GM23338 (cell line): ENCODE data around the gene MAP4K4. TPM values are rescaled to one million over a fixed set of nuclear protein-coding genes. Genes with fewer than 3 reads are reported as not detected.

ENCODE experiments used
- ATAC-seq: fragments of 200-7000 bp; cut with Tn5 transposase; 3 replicates; pipeline ENCODE4 v1.9.1; 2020
- DNase-seq: peaks from one replicate; pipeline ENCODE4 v3.0.0-alpha.2; 2015; ENCODE audit warnings: low spot score
- H2AFZ ChIP-seq: fragments of 200-600 bp; sonication (generic); 2 replicates; pipeline ENCODE4 v1.8.0; 2016; ENCODE audit warnings: antibody characterized with exemption, mild to moderate bottlenecking, moderate library complexity
- H3F3A ChIP-seq: fragments of 200-600 bp; sonication (generic); replicated peaks from 2 replicates; pipeline ENCODE4 v1.8.0; 2017; ENCODE audit warnings: antibody characterized with exemption, mixed run types, low read depth
- H3K27ac ChIP-seq: fragments of 200-600 bp; sonication (generic); 2 replicates; pipeline ENCODE4 v1.6.1; 2016; ENCODE audit warnings: low read depth
- H3K27me3 ChIP-seq: fragments of 200-600 bp; sonication (generic); 2 replicates; pipeline ENCODE4 v1.8.0; 2016; ENCODE audit warnings: mild to moderate bottlenecking, mixed run types, moderate library complexity; ENCODE audit not compliant: insufficient read depth
- H3K36me3 ChIP-seq: fragments of 200-600 bp; sonication (generic); 2 replicates; pipeline ENCODE4 v1.8.0; 2016; ENCODE audit warnings: mild to moderate bottlenecking; ENCODE audit not compliant: insufficient read depth
- H3K4me1 ChIP-seq: fragments of 200-600 bp; sonication (generic); 2 replicates; pipeline ENCODE4 v1.8.0; 2016; ENCODE audit warnings: mild to moderate bottlenecking, moderate library complexity; ENCODE audit not compliant: insufficient read depth
- H3K4me2 ChIP-seq: fragments of 200-600 bp; sonication (generic); 2 replicates; pipeline ENCODE4 v1.7.1; 2017; ENCODE audit warnings: mixed run types
- H3K4me3 ChIP-seq: fragments of 200-600 bp; sonication (generic); 2 replicates; pipeline ENCODE4 v1.6.1; 2016; ENCODE audit warnings: mixed run types
- H3K79me2 ChIP-seq: fragments of 200-600 bp; sonication (generic); replicated peaks from 2 replicates; pipeline ENCODE4 v1.8.0; 2017; ENCODE audit warnings: mild to moderate bottlenecking; ENCODE audit not compliant: insufficient read depth
- H3K9me2 ChIP-seq: fragments of 200-600 bp; sonication (generic); 2 replicates; pipeline ENCODE4 v1.8.0; 2017; ENCODE audit not compliant: insufficient read depth
- H4K20me1 ChIP-seq: fragments of 200-600 bp; sonication (generic); replicated peaks from 2 replicates; pipeline ENCODE4 v1.8.0; 2017; ENCODE audit warnings: mild to moderate bottlenecking; ENCODE audit not compliant: insufficient read depth
- H3K27ac Mint-ChIP-seq: 2 replicates; pipeline ENCODE4 v1.8.0; 2020; ENCODE audit warnings: inconsistent platforms, mild to moderate bottlenecking, moderate library complexity, mixed read lengths
- H3K27me3 Mint-ChIP-seq: 3 replicates; pipeline ENCODE4 v1.8.0; 2022; ENCODE audit warnings: low read depth, mild to moderate bottlenecking, moderate library complexity, mixed read lengths, inconsistent platforms; ENCODE audit not compliant: insufficient read depth, poor library complexity
- H3K36me3 Mint-ChIP-seq: 3 replicates; pipeline ENCODE4 v1.8.0; 2021; ENCODE audit warnings: low read depth, mild to moderate bottlenecking, inconsistent platforms, moderate library complexity, mixed read lengths
- H3K4me1 Mint-ChIP-seq: 3 replicates; pipeline ENCODE4 v1.8.0; 2020; ENCODE audit warnings: mild to moderate bottlenecking, inconsistent platforms, mixed read lengths
- H3K4me3 Mint-ChIP-seq: 3 replicates; pipeline ENCODE4 v1.8.0; 2021; ENCODE audit warnings: moderate library complexity, mild to moderate bottlenecking, inconsistent platforms, mixed read lengths
- H3K9me3 Mint-ChIP-seq: 3 replicates; pipeline ENCODE4 v1.8.0; 2020; ENCODE audit warnings: moderate library complexity, mild to moderate bottlenecking, inconsistent platforms, mixed read lengths
- CREB1 ChIP-seq: fragments of 250-450 bp; sonication (Bioruptor Pico); IDR thresholded peaks from 2 replicates; pipeline ENCODE4 v1.5.0; 2020; ENCODE audit warnings: low read depth, mild to moderate bottlenecking, moderate library complexity
- CTCF ChIP-seq, 2 experiments: fragments of 200-600 bp in 1 of 2; sonication (generic) in 1 of 2; conservative IDR thresholded peaks; 2 replicates each; pipeline versions ENCODE4 v1.5.1 to v1.6.1; 2016 to 2017; ENCODE audit warnings: antibody characterized with exemption in 2 of 2, low read depth in 2 of 2, mild to moderate bottlenecking in 2 of 2, moderate library complexity in 1 of 2
- ETS1 ChIP-seq: IDR thresholded peaks from 2 replicates; pipeline ENCODE4 v1.6.1; 2016; ENCODE audit warnings: antibody characterized with exemption
- EZH2 ChIP-seq: fragments of 200-600 bp; sonication (generic); IDR thresholded peaks from one replicate; pipeline ENCODE4 v1.8.0; 2017; ENCODE audit warnings: antibody characterized with exemption, mild to moderate bottlenecking, low read depth; ENCODE audit not compliant: unreplicated experiment
- EZH2phosphoT487 ChIP-seq: fragments of 200-600 bp; sonication (generic); IDR thresholded peaks from one replicate; pipeline ENCODE4 v1.8.1; 2018; ENCODE audit warnings: antibody characterized with exemption; ENCODE audit not compliant: unreplicated experiment
- JUNB ChIP-seq: IDR thresholded peaks from one replicate; pipeline ENCODE4 v1.6.1; 2016; ENCODE audit warnings: antibody characterized with exemption; ENCODE audit not compliant: unreplicated experiment
- NANOG ChIP-seq: IDR thresholded peaks from 2 replicates; pipeline ENCODE4 v1.6.1; 2016; ENCODE audit warnings: antibody characterized with exemption, borderline replicate concordance
- POLR2AphosphoS5 ChIP-seq: IDR thresholded peaks from 2 replicates; pipeline ENCODE4 v1.6.1; 2016; ENCODE audit warnings: antibody characterized with exemption, low read depth
- REST ChIP-seq: IDR thresholded peaks from one replicate; pipeline ENCODE4 v1.6.1; 2018; ENCODE audit warnings: antibody characterized with exemption; ENCODE audit not compliant: unreplicated experiment
- STAT1 ChIP-seq: IDR thresholded peaks from one replicate; pipeline ENCODE4 v1.6.1; 2016; ENCODE audit warnings: antibody characterized with exemption; ENCODE audit not compliant: unreplicated experiment
- ZNF114 ChIP-seq: fragments of 250-450 bp; sonication (Bioruptor Pico); IDR thresholded peaks from 2 replicates; pipeline ENCODE4 v1.5.0; 2020; ENCODE audit warnings: mild to moderate bottlenecking, moderate library complexity
- ZNF331 ChIP-seq: fragments of 250-450 bp; sonication (Bioruptor Pico); IDR thresholded peaks from 2 replicates; pipeline ENCODE4 v1.5.0; 2020; ENCODE audit warnings: low read depth, mild to moderate bottlenecking, moderate library complexity
- ZNF462 ChIP-seq: fragments of 250-450 bp; sonication (Bioruptor Pico); IDR thresholded peaks from 2 replicates; pipeline ENCODE4 v1.5.0; 2020; ENCODE audit warnings: mild to moderate bottlenecking, moderate library complexity
- polyA plus RNA-seq: library from polyadenylated mRNA; unstranded; fragments of >200 nt; fragmentation: Nextera tagmentation; extraction: Ambion mirVana; gene quantifications from 2 replicates; pipeline ENCODE4 v1.2.1, GENCODE V29; 2016
- total RNA-seq: library from RNA; depleted of rRNA; stranded (reverse); fragments of >200 nt; shearing (Covaris generic); gene quantifications from 2 replicates; pipeline ENCODE4 v1.2.3, GENCODE V29; 2014

MAP4K4 gene
- total and polyA plus RNA-seq, 2 experiments from 2014 or later = 34.6 to 99.2 TPM

GRCh38 chr2:101677658-101678057 lies 19.8 kb upstream of the MAP4K4 start:
- no peak overlapping the region for H3K27ac Mint-ChIP-seq
- no peak overlapping the region for H3K4me3 ChIP-seq

More at GRCh38 chr2:101677658-101678057, 19.8 kb upstream of the MAP4K4 start:
- H3K27ac ChIP-seq = no peak overlapping the region
- Mint-ChIP-seq H3K4me1 (no peaks in the 10 kb centered on the region), H3K4me3 (no peak overlapping the region), H3K27me3 (peaks cover 2% of the 10 kb centered on the region), H3K9me3 (no peaks in the 10 kb centered on the region), H3K36me3 (no peaks in the 10 kb centered on the region)
- TF ChIP-seq EZH2 (no peak), REST (no peak), ZNF462 (CRISPR knock-in tag) (no peak), NANOG (no peak), ZNF331 (CRISPR knock-in tag) (no peak), ETS1 (no peak), CTCF (conservative IDR thresholded peaks at IDR 0.05; ENCODE audit: low read depth in 2 of 2) (no peak), POLR2AphosphoS5 (no peak), ZNF114 (CRISPR knock-in tag) (no peak), JUNB (no peak), EZH2phosphoT487 (no peak), STAT1 (no peak), CREB1 (no peak)
- H3K27me3 ChIP-seq = no peaks in the 10 kb centered on the region
- ATAC-seq = no peak
- peaks cover 8% of the 10 kb centered on the region; the same call in 1 of the 2 replicates for H3K9me2 ChIP-seq
- H4K20me1 ChIP-seq = no peaks in the 10 kb centered on the region
- no peak overlapping the region for H3K4me2 ChIP-seq
- H3K79me2 ChIP-seq = no peaks in the 10 kb centered on the region
- DNase-seq = no peak
- H3K4me1 ChIP-seq = no peaks in the 10 kb centered on the region
- no peak overlapping the region for H2AFZ ChIP-seq
- H3K36me3 ChIP-seq = no peaks in the 10 kb centered on the region
- no peaks in the 10 kb centered on the region for H3F3A ChIP-seq
